Lower leg skin (tissue), 4 donors: Measurements from ENCODE around the gene DLGAP1. TPM values are rescaled to one million over a fixed set of nuclear protein-coding genes. Genes with fewer than 3 reads are reported as not detected.

ENCODE experiments used
- DNase-seq, 2 donors: peaks; one replicate each; pipeline ENCODE4 v3.0.0-alpha.2; 2019; ENCODE audit warnings: low spot score in 2 of 2
- H3K4me3 ChIP-seq: fragments of 200-600 bp; sonication (generic); 2 replicates; pipeline ENCODE4 v1.5.1; 2017; ENCODE audit warnings: mild to moderate bottlenecking, low read depth; ENCODE audit not compliant: poor library complexity, severe bottlenecking
- POLR2A ChIP-seq, 2 donors: fragments of 450-650 bp; IDR thresholded peaks; one replicate each; pipeline ENCODE4 v1.6.1; 2016 to 2017; ENCODE audit warnings: antibody characterized with exemption in 2 of 2, mild to moderate bottlenecking in 1 of 2, moderate library complexity in 1 of 2
- WGBS, 2 donors: methylation state at CpG; one replicate each; pipeline ENCODE4 v1.1.5; 2018; 5-methylcytosine and 5-hydroxymethylcytosine counted together
- intact Hi-C: fragments of 100-400 bp; cut with DNase I; formaldehyde crosslinking; loops from one replicate; pipeline ENCODE4 v1.15.0; 2023; ENCODE audit warnings: low total_unique reads
- total RNA-seq, 4 donors: library from RNA; depleted of rRNA; stranded (reverse); fragments of >200 nt; gene quantifications; one replicate each; pipeline ENCODE4 v1.1.0, GENCODE V29; 2016
- TF ChIP-seq, protein P1 (sequence below), 3 donors: fragments of 450-650 bp; IDR thresholded peaks; one replicate each; pipeline ENCODE4 v1.5.1; 2016; ENCODE audit warnings: antibody characterized with exemption in 3 of 3, mild to moderate bottlenecking in 3 of 3, moderate library complexity in 2 of 3

DLGAP1 gene
- total RNA-seq, 4 donors from 2014 or later: 0.34 to 1.3 (median 0.82) TPM

DNA sequence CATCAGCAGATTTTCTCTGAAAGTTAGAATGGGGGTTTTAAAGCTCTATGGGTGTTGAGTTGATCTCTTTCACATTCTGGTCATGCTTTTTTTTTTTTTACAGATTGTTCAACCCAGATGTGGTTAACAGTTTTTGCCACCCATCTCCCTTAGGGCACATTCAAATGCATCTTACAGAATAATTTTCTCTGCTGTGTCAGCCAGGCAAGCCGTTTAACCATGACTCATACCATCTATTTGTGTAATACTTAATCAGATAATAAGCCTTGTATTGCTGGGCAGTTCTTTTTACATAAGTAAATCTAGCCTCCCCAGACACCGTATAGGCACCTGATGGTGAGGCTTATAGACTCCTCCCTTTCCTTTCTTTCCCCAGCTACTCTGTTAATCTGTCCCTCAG is 943.1 kb downstream of the DLGAP1 start:
- intact Hi-C loops: no loop called here
- DNase-seq: peak in 1 of 2 donors; percentile 14
- no peak overlapping the region for H3K4me3 ChIP-seq
- 6 to 13% methylated on average over 2 of the region's 2 CpGs for WGBS, 2 donors
- TF ChIP-seq, protein P1, sequence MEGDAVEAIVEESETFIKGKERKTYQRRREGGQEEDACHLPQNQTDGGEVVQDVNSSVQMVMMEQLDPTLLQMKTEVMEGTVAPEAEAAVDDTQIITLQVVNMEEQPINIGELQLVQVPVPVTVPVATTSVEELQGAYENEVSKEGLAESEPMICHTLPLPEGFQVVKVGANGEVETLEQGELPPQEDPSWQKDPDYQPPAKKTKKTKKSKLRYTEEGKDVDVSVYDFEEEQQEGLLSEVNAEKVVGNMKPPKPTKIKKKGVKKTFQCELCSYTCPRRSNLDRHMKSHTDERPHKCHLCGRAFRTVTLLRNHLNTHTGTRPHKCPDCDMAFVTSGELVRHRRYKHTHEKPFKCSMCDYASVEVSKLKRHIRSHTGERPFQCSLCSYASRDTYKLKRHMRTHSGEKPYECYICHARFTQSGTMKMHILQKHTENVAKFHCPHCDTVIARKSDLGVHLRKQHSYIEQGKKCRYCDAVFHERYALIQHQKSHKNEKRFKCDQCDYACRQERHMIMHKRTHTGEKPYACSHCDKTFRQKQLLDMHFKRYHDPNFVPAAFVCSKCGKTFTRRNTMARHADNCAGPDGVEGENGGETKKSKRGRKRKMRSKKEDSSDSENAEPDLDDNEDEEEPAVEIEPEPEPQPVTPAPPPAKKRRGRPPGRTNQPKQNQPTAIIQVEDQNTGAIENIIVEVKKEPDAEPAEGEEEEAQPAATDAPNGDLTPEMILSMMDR (IDR thresholded peaks at IDR 0.05): no peak
- TF ChIP-seq POLR2A (IDR thresholded peaks at IDR 0.05): no peak

DNA sequence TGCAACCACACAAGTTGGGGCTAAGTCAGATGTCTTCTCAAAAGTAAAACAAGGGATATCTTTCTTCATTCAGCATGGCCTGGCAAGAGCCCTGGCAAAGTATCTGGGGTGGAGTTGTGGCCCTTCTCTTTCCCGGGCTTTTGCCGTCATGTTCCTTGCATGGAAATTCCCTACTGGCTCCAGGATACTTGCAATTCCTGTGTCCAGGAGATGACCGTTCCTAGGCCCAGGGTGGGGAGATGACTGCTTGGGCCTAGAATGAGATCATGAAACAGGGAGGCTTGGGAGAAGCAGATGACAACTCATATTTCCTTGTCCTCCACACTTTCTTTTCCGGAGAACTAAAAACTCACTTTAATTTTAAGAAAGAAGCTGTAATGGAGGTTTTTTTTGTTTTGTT is 944.2 kb downstream of the DLGAP1 start:
- WGBS, 2 donors: 71 to 72% methylated on average over 4 of the region's 4 CpGs
- intact Hi-C loops: no loop called here
- TF ChIP-seq, protein P1 (IDR thresholded peaks at IDR 0.05): no peak
- no peak for TF ChIP-seq POLR2A (IDR thresholded peaks at IDR 0.05)

DNA sequence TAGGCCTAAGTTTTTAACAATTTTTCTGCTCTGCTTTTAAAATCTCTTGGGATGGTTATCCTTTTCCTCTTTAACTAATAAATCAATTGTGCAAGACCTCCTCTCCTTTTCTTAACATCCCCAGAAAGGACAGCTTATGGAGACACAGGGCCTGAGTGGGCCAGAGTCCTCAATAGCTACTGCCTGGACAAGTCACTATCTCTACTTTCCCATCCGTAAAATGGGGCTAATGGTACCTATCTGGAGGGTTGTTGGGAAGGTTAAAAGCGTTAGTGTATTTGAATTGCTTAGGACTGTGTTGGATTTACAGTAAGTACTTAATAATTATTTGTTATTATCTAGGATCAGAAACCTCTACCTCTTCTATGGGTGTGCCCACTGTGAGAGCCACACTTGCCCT is 945.1 kb downstream of the DLGAP1 start:
- no peak overlapping the region for H3K4me3 ChIP-seq
- DNase-seq: peak in 1 of 2 donors; percentile 12
- intact Hi-C loops: no loop called here
- TF ChIP-seq, protein P1 (IDR thresholded peaks at IDR 0.05): no peak
- no peak for TF ChIP-seq POLR2A (IDR thresholded peaks at IDR 0.05)
- 46 to 87% methylated on average over 2 of the region's 2 CpGs for WGBS, 2 donors

More for the DNA sequence above, 944.2 kb downstream of the DLGAP1 start:
- H3K4me3 ChIP-seq: no peak overlapping the region
- DNase-seq: peak in 1 of 2 donors; percentile 50

DNA sequence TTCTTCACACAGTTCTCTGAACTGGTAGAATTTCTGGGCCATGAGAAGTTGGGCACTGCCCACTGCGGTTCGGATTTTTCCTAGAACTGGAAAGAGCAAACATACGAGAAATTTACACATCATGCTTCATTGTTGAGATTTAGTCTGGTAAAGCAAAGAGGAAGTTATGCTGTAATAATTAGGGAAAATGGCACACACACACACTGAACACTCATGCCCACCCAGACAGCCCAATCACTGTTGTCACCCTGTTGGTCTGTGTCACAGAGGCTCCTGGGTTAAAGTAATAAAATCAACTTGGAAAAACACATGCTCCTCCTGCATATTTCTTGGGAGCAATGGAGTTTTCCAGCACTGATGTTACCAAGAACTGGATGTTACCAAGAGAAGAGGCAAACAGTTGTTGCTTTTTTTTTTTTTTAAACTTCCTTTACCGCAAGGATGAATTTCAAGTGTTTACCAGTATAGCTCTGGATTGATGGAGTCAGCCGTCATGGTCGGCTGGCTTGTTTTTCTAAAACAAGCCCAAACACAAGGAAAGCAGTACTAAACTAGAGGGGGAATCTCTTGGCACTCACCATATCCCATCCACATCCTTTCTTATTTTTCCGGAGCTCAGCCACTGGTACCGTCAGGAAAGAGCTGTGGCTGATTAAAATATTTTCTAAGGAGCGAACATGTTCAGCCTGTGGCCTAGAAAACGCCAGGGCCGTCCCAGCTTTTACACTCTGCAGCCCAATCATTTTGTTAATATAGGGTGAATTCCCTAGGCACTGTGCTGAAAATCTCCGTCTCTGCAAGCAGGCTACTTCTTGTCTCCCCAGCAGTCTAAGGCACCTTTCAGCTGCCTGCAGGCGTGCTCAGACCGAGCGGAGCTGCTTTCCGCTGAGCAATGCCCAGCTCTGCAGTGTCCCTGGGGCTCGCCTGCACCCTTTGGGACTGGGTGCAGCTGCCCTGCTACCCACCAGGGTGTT is 946.2 kb downstream of the DLGAP1 start:
- intact Hi-C loops: no loop called here
- peak in 1 of 2 donors; percentile 64 for DNase-seq
- no peak for TF ChIP-seq POLR2A (IDR thresholded peaks at IDR 0.05)
- TF ChIP-seq, protein P1 (IDR thresholded peaks at IDR 0.05): no peak
- H3K4me3 ChIP-seq: no peak overlapping the region
- WGBS, 2 donors: 58 to 63% methylated on average over 17 of the region's 17 CpGs

DNA sequence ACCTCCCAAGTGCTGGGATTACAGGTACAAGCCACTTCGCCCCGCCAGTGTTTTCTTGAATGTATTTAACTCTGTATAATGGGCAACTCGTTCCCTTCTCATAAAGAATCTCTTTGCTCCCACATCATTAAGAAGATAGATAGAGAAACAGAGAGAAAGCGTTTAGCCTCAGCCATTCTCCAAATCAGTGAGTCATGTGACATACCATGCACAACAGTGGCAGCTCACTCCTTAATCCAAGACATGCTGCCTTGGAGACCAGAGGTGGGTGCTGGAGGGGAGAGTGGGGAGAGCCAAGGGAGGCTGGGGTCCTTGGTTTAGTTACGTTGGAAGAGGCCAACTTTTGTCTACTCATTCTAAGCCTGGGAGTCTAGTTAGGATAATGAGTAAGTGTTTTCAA is 950.5 kb downstream of the DLGAP1 start:
- intact Hi-C loops: no loop called here

More for the DNA sequence above, 950.5 kb downstream of the DLGAP1 start:
- WGBS, 2 donors: 83 to 87% methylated on average over 5 of the region's 5 CpGs
- DNase-seq: no peak
- no peak overlapping the region for H3K4me3 ChIP-seq
- TF ChIP-seq, protein P1 (IDR thresholded peaks at IDR 0.05): no peak
- TF ChIP-seq POLR2A (IDR thresholded peaks at IDR 0.05): no peak
